HepG2 (cell line): Measurements from ENCODE around the gene ACACA. TPM values are rescaled to one million over a fixed set of nuclear protein-coding genes. Genes with fewer than 3 reads are reported as not detected.
A peak's percentile ranks its signal among the peaks of the same experiment; 100 is the strongest.

Source experiments
- ATAC-seq: fragments of 200-7000 bp; cut with Tn5 transposase; 3 replicates; pipeline ENCODE4 v1.9.1; 2020; ENCODE audit warnings: mild to moderate bottlenecking, moderate library complexity
- BruUV-seq: library from RNA; stranded (reverse); fragments of 400-500 nt; replicated peaks from 2 replicates; lab custom pipeline; 2021; lab: Mats Ljungman, UMichigan
- CTCF ChIA-PET: fragments of 300-600 bp; formaldehyde crosslinking; extraction: SDS; loops from one replicate; lab custom pipeline; 2021; ENCODE audit warnings: low total read pairs, inconsistent platforms, low intra/inter-chr PET ratio; lab: Yijun Ruan, JAX
- POLR2A ChIA-PET: fragments of 350-600 bp; sonication (Branson Sonifier 250); formaldehyde crosslinking; loops from one replicate; lab custom pipeline; 2020; ENCODE audit warnings: antibody characterized with exemption, inconsistent platforms; lab: Yijun Ruan, JAX
- DNase-seq: peaks from one replicate; pipeline ENCODE4 v3.0.0-alpha.2; 2015; ENCODE audit warnings: low spot score
- FAIRE-seq: peaks from 3 replicates; lab custom pipeline; 2011; peaks lifted over from hg19 to GRCh38; lab: Jason Lieb, UNC
- H2AFZ ChIP-seq: one replicate; pipeline ENCODE4 v1.6.1; 2011; ENCODE audit warnings: low read length, inconsistent platforms
- H3K27ac ChIP-seq: fragments of 300-600 bp; 3 replicates; pipeline ENCODE4 v1.8.0; 2011; ENCODE audit warnings: mixed run types, mild to moderate bottlenecking, mixed read lengths, low read length, inconsistent platforms; ENCODE audit not compliant: insufficient read depth; ENCODE audit errors: extremely low read length
- H3K27me3 ChIP-seq, 2 experiments: fragments of 200-600 bp in 1 of 2; 2 replicates in 1 of 2; 3 replicates in 1 of 2; pipeline versions ENCODE4 v1.6.0 to v1.8.0; 2011; ENCODE audit warnings: low read length in 2 of 2, mild to moderate bottlenecking in 2 of 2, moderate library complexity in 2 of 2, inconsistent platforms in 1 of 2; ENCODE audit not compliant: insufficient read depth in 2 of 2, control insufficient read depth in 1 of 2
- H3K36me3 ChIP-seq, 2 experiments: fragments of 200-600 bp in 1 of 2; replicated peaks in 1 of 2; 2 replicates in 1 of 2; 3 replicates in 1 of 2; pipeline versions ENCODE4 v1.5.1 to v1.8.0; 2011; ENCODE audit warnings: low read length in 2 of 2, inconsistent platforms in 1 of 2; ENCODE audit not compliant: insufficient read depth in 2 of 2, control insufficient read depth in 1 of 2
- H3K4me1 ChIP-seq: 2 replicates; pipeline ENCODE4 v1.5.1; 2012; ENCODE audit warnings: low read length, inconsistent platforms; ENCODE audit not compliant: insufficient read depth
- H3K4me2 ChIP-seq: 2 replicates; pipeline ENCODE4 v1.6.0; 2011; ENCODE audit warnings: low read depth, low read length, inconsistent platforms
- H3K4me3 ChIP-seq, 3 experiments: fragments of 200-600 bp in 1 of 3; sonication (generic), shearing (Covaris generic) in 1 of 3; replicated peaks in 1 of 3; 2 replicates each; pipeline ENCODE4 v1.5.1; 2011 to 2016; ENCODE audit warnings: low read length in 3 of 3, inconsistent platforms in 2 of 3, low read depth in 2 of 3, mild to moderate bottlenecking in 2 of 3, control low read depth in 1 of 3, mixed read lengths in 1 of 3; ENCODE audit not compliant: insufficient read depth in 1 of 3
- H3K79me2 ChIP-seq: one replicate; pipeline ENCODE4 v1.6.1; 2011; ENCODE audit warnings: low read length, inconsistent platforms; ENCODE audit not compliant: insufficient read depth
- H3K9ac ChIP-seq: 2 replicates; pipeline ENCODE4 v1.6.0; 2011; ENCODE audit warnings: mild to moderate bottlenecking, low read depth, low read length, inconsistent platforms; ENCODE audit not compliant: insufficient read depth
- H3K9me3 ChIP-seq: 2 replicates; pipeline ENCODE4 v1.5.1; 2012; ENCODE audit warnings: mild to moderate bottlenecking, low read length
- H4K20me1 ChIP-seq: 2 replicates; pipeline ENCODE4 v1.6.0; 2011; ENCODE audit warnings: inconsistent platforms, mild to moderate bottlenecking, low read length, moderate library complexity; ENCODE audit not compliant: insufficient read depth
- HMGA1 ChIP-seq: sonication (generic); formaldehyde crosslinking; conservative IDR thresholded peaks from 2 replicates; pipeline ENCODE4 v1.4.0; 2020; ENCODE audit warnings: missing genetic modification reagents
- POLR2G ChIP-seq: fragments of 200-400 bp; formaldehyde crosslinking; IDR thresholded peaks from 2 replicates; pipeline ENCODE4 v1.6.1; 2018; ENCODE audit warnings: mild to moderate bottlenecking, low read depth, low read length, moderate library complexity
- ZBTB37 ChIP-seq: sonication (generic); formaldehyde crosslinking; IDR thresholded peaks from 2 replicates; pipeline ENCODE4 v1.4.0; 2020; ENCODE audit warnings: mild to moderate bottlenecking, missing genetic modification reagents
- ZNF343 ChIP-seq: sonication (generic); formaldehyde crosslinking; IDR thresholded peaks from 2 replicates; pipeline ENCODE4 v1.4.0; 2020; ENCODE audit warnings: mild to moderate bottlenecking, missing genetic modification reagents
- WGBS: methylation state at CpG from one replicate; pipeline ENCODE4 v1.1.6; 2017; ENCODE audit warnings: low lambda C conversion rate; 5-methylcytosine and 5-hydroxymethylcytosine counted together
- in situ Hi-C: cut with HindIII; loops from 2 replicates; pipeline ENCODE4 v1.10.0; 2017; ENCODE audit warnings: low pct_unique_long_range_greater_than_20kb; ENCODE audit not compliant: extremely low pct_ligation_motif_present
- intact Hi-C: fragments of 100-400 bp; cut with micrococcal nuclease; formaldehyde crosslinking; loops from one replicate; pipeline ENCODE4 v1.10.0; 2022; ENCODE audit not compliant: unreplicated experiment
- polyA plus RNA-seq, 8 experiments: library from polyadenylated mRNA; depleted of rRNA in 3 of 8; stranded (reverse) in 7 of 8; unstranded in 1 of 8; fragments of >200 nt; fragmentation: Illumina TruSeq in 4 of 8; extraction: Trizol in 4 of 8; gene quantifications; 2 replicates each; pipeline versions ENCODE4 v1.2.1 to v1.2.3, GENCODE V29; 2011 to 2016; ENCODE audit warnings: low read depth in 4 of 8, missing spikeins in 1 of 8, mixed read lengths in 1 of 8; ENCODE audit not compliant: insufficient read depth in 1 of 8
- total RNA-seq, 5 experiments: library from RNA; depleted of rRNA; stranded (reverse); fragments of >200 nt; fragmentation: Illumina TruSeq; extraction: Trizol; gene quantifications; 2 replicates each; pipeline ENCODE4 v1.2.3, GENCODE V29; 2016; ENCODE audit warnings: low read depth in 1 of 5
- TF ChIP-seq, protein P1 (sequence below), 2 experiments: sonication (generic) in 1 of 2; formaldehyde crosslinking in 1 of 2; IDR thresholded peaks; 2 replicates each; pipeline versions ENCODE4 v1.4.0 to v1.6.1; 2018 to 2020; ENCODE audit warnings: missing genetic modification reagents in 2 of 2, borderline replicate concordance in 1 of 2, low read depth in 1 of 2, mild to moderate bottlenecking in 1 of 2, missing biosample characterization in 1 of 2
- TF ChIP-seq, protein P2 (sequence below): sonication (generic); IDR thresholded peaks from 2 replicates; pipeline ENCODE4 v1.6.1; 2016; ENCODE audit warnings: low read depth, borderline replicate concordance
- TF ChIP-seq, protein P3 (sequence below): sonication (generic); formaldehyde crosslinking; IDR thresholded peaks from 2 replicates; pipeline ENCODE4 v1.5.0; 2020; ENCODE audit warnings: missing genetic modification reagents
- TF ChIP-seq, protein P4 (sequence below): sonication (generic); formaldehyde crosslinking; IDR thresholded peaks from 2 replicates; pipeline ENCODE4 v1.4.0; 2020; ENCODE audit warnings: mild to moderate bottlenecking, missing genetic modification reagents

The ACACA gene
- total and polyA plus RNA-seq, 2 of the 13 experiments (the other 11 are each of a cell fraction or from before 2014, with no cell fraction given) = 39.2 to 47.2 TPM

- Histone ChIP-seq H3K9ac (no peak overlapping the region), H3K36me3 (peaks cover 7 to 39% of the 10 kb centered on the region in 2 experiments; a peak in 4 of 5 replicates), H3K27me3 (no peaks in the 10 kb centered on the region), H3K4me2 (no peak overlapping the region), H4K20me1 (peaks cover 3% of the 10 kb centered on the region; the same call in 1 of the 2 replicates), H3K9me3 (no peaks in the 10 kb centered on the region)
- intact Hi-C loops = no loop called here
- no peak for FAIRE-seq
- DNase-seq = no peak
- POLR2A ChIA-PET = no interaction called here
- ATAC-seq = no peak
- no peak for TF ChIP-seq ZNF343 (CRISPR knock-in tag)
- TF ChIP-seq, protein P1, sequence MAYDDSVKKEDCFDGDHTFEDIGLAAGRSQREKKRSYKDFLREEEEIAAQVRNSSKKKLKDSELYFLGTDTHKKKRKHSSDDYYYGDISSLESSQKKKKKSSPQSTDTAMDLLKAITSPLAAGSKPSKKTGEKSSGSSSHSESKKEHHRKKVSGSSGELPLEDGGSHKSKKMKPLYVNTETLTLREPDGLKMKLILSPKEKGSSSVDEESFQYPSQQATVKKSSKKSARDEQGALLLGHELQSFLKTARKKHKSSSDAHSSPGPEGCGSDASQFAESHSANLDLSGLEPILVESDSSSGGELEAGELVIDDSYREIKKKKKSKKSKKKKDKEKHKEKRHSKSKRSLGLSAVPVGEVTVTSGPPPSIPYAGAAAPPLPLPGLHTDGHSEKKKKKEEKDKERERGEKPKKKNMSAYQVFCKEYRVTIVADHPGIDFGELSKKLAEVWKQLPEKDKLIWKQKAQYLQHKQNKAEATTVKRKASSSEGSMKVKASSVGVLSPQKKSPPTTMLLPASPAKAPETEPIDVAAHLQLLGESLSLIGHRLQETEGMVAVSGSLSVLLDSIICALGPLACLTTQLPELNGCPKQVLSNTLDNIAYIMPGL (CRISPR knock-in tag; IDR thresholded peaks at IDR 0.05; ENCODE audit: borderline replicate concordance in 1 of 2, low read depth in 1 of 2) = no peak
- TF ChIP-seq, all 625 proteins: peak for 0
- no TSS peak for BruUV-seq
- H3K79me2 ChIP-seq = peaks cover 78% of the 10 kb centered on the region
- WGBS = 98% methylated on average over 3 of the region's 3 CpGs
- H3K4me3 ChIP-seq = no peak overlapping the region
- H3K27ac ChIP-seq = peak overlapping the region; percentile 46
- no peak overlapping the region for H2AFZ ChIP-seq
- peaks cover 34% of the 10 kb centered on the region for H3K4me1 ChIP-seq
- in situ Hi-C loops = no loop called here
- CTCF ChIA-PET = no interaction called here
Measured at GRCh38 chr17:37338847-37339246, 67.8 kb downstream of the ACACA start.

- Histone ChIP-seq H3K4me1 (peaks cover 10% of the 10 kb centered on the region), H3K79me2 (peaks cover 24% of the 10 kb centered on the region), H2AFZ (no peak overlapping the region), H4K20me1 (no peaks in the 10 kb centered on the region; the same call in 1 of the 2 replicates), H3K36me3 (peaks cover 8 to 47% of the 10 kb centered on the region in 2 experiments), H3K9me3 (no peaks in the 10 kb centered on the region), H3K4me3 (no peak overlapping the region), H3K4me2 (no peak overlapping the region), H3K9ac (no peak overlapping the region), H3K27ac (no peak overlapping the region), H3K27me3 (no peaks in the 10 kb centered on the region)
- BruUV-seq = no TSS peak
- POLR2A ChIA-PET = no interaction called here
- in situ Hi-C loops (no loop called here), intact Hi-C loops (no loop called here)
- ATAC-seq (no peak), DNase-seq (no peak), FAIRE-seq (no peak)
- CTCF ChIA-PET = no interaction called here
- 92% methylated on average over 5 of the region's 5 CpGs for whole genome bisulfite sequencing
- TF ChIP-seq HMGA1 (CRISPR knock-in tag) (no peak), POLR2G (no peak), ZBTB37 (CRISPR knock-in tag) (no peak)
- TF ChIP-seq, protein P2, sequence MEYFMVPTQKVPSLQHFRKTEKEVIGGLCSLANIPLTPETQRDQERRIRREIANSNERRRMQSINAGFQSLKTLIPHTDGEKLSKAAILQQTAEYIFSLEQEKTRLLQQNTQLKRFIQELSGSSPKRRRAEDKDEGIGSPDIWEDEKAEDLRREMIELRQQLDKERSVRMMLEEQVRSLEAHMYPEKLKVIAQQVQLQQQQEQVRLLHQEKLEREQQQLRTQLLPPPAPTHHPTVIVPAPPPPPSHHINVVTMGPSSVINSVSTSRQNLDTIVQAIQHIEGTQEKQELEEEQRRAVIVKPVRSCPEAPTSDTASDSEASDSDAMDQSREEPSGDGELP = no peak
- TF ChIP-seq, protein P3, sequence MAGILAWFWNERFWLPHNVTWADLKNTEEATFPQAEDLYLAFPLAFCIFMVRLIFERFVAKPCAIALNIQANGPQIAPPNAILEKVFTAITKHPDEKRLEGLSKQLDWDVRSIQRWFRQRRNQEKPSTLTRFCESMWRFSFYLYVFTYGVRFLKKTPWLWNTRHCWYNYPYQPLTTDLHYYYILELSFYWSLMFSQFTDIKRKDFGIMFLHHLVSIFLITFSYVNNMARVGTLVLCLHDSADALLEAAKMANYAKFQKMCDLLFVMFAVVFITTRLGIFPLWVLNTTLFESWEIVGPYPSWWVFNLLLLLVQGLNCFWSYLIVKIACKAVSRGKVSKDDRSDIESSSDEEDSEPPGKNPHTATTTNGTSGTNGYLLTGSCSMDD (CRISPR knock-in tag) = no peak
- TF ChIP-seq, protein P4, sequence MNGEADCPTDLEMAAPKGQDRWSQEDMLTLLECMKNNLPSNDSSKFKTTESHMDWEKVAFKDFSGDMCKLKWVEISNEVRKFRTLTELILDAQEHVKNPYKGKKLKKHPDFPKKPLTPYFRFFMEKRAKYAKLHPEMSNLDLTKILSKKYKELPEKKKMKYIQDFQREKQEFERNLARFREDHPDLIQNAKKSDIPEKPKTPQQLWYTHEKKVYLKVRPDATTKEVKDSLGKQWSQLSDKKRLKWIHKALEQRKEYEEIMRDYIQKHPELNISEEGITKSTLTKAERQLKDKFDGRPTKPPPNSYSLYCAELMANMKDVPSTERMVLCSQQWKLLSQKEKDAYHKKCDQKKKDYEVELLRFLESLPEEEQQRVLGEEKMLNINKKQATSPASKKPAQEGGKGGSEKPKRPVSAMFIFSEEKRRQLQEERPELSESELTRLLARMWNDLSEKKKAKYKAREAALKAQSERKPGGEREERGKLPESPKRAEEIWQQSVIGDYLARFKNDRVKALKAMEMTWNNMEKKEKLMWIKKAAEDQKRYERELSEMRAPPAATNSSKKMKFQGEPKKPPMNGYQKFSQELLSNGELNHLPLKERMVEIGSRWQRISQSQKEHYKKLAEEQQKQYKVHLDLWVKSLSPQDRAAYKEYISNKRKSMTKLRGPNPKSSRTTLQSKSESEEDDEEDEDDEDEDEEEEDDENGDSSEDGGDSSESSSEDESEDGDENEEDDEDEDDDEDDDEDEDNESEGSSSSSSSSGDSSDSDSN (CRISPR knock-in tag) = no peak
Measured at GRCh38 chr17:37327341-37328090, 79.1 kb downstream of the ACACA start.
